Liver (tissue), 9 donors: Measurements from ENCODE around the gene PFN1. TPM values are rescaled to one million over a fixed set of nuclear protein-coding genes. Genes with fewer than 3 reads are reported as not detected.

Source experiments
- DNase-seq: peaks from one replicate; pipeline ENCODE4 v3.0.0-alpha.2; 2017; ENCODE audit warnings: low spot score
- H3K27ac ChIP-seq, 2 donors: one replicate each; pipeline ENCODE4 v1.7.0; 2013; ENCODE audit warnings: inconsistent platforms in 2 of 2, low read length in 2 of 2, control low read depth in 1 of 2, low read depth in 1 of 2, mild to moderate bottlenecking in 1 of 2
- H3K27me3 ChIP-seq, 4 donors: one replicate each; pipeline versions ENCODE4 v1.6.1 to v1.7.0; 2013; ENCODE audit warnings: low read length in 3 of 4, inconsistent platforms in 1 of 4, mild to moderate bottlenecking in 1 of 4, moderate library complexity in 1 of 4; ENCODE audit not compliant: control insufficient read depth in 4 of 4, insufficient read depth in 4 of 4
- H3K36me3 ChIP-seq, 4 donors: one replicate each; pipeline versions ENCODE4 v1.6.1 to v1.7.0; 2013; ENCODE audit warnings: low read length in 3 of 4, mild to moderate bottlenecking in 3 of 4, low read depth in 1 of 4, moderate library complexity in 1 of 4; ENCODE audit not compliant: control insufficient read depth in 4 of 4, insufficient read depth in 3 of 4
- H3K4me1 ChIP-seq, 4 donors: one replicate each; pipeline versions ENCODE4 v1.6.1 to v1.7.0; 2013; ENCODE audit warnings: low read length in 3 of 4, mild to moderate bottlenecking in 3 of 4, moderate library complexity in 1 of 4; ENCODE audit not compliant: control insufficient read depth in 4 of 4, insufficient read depth in 4 of 4
- H3K4me3 ChIP-seq, 3 donors: one replicate each; pipeline versions ENCODE4 v1.6.1 to v1.7.0; 2013; ENCODE audit warnings: low read length in 3 of 3, control low read depth in 1 of 3, low read depth in 1 of 3, mild to moderate bottlenecking in 1 of 3
- H3K9ac ChIP-seq, 2 donors: one replicate each; pipeline ENCODE4 v1.7.0; 2013; ENCODE audit warnings: low read length in 2 of 2, mild to moderate bottlenecking in 2 of 2, moderate library complexity in 2 of 2, control low read depth in 1 of 2, low read depth in 1 of 2
- H3K9me3 ChIP-seq, 4 donors: one replicate each; pipeline versions ENCODE4 v1.6.1 to v1.7.0; 2013; ENCODE audit warnings: low read length in 3 of 4; ENCODE audit not compliant: control insufficient read depth in 4 of 4
- EGR1 ChIP-seq, 2 donors: IDR thresholded peaks; 2 replicates each; pipeline ENCODE4 v1.6.1; 2016 to 2018; ENCODE audit warnings: antibody characterized with exemption in 2 of 2, low read depth in 2 of 2
- FOXA1 ChIP-seq: IDR thresholded peaks from 2 replicates; pipeline ENCODE4 v1.6.1; 2016; ENCODE audit warnings: antibody characterized with exemption
- FOXA2 ChIP-seq: IDR thresholded peaks from 2 replicates; pipeline ENCODE4 v1.6.1; 2016; ENCODE audit warnings: antibody characterized with exemption
- GABPA ChIP-seq, 2 donors: IDR thresholded peaks in 1 of 2; conservative IDR thresholded peaks in 1 of 2; 2 replicates each; pipeline ENCODE4 v1.6.1; 2016; ENCODE audit warnings: antibody characterized with exemption in 2 of 2, mild to moderate bottlenecking in 1 of 2, moderate library complexity in 1 of 2
- HNF4A ChIP-seq, 2 donors: conservative IDR thresholded peaks; 2 replicates each; pipeline ENCODE4 v1.6.1; 2016; ENCODE audit warnings: antibody characterized with exemption in 2 of 2, mild to moderate bottlenecking in 2 of 2
- HNF4G ChIP-seq: IDR thresholded peaks from 2 replicates; pipeline ENCODE4 v1.6.1; 2016; ENCODE audit warnings: antibody characterized with exemption
- JUND ChIP-seq, 2 donors: IDR thresholded peaks; 2 replicates each; pipeline ENCODE4 v1.6.1; 2016; ENCODE audit warnings: antibody characterized with exemption in 2 of 2
- NR2F2 ChIP-seq: IDR thresholded peaks from 2 replicates; pipeline ENCODE4 v1.6.1; 2016; ENCODE audit warnings: antibody characterized with exemption
- RAD21 ChIP-seq, 2 donors: IDR thresholded peaks; 2 replicates each; pipeline ENCODE4 v1.6.1; 2016; ENCODE audit warnings: antibody characterized with exemption in 2 of 2, mild to moderate bottlenecking in 2 of 2
- RXRA ChIP-seq, 2 donors: IDR thresholded peaks; 2 replicates each; pipeline ENCODE4 v1.6.1; 2017 to 2018; ENCODE audit warnings: antibody characterized with exemption in 2 of 2, mild to moderate bottlenecking in 1 of 2
- SP1 ChIP-seq: IDR thresholded peaks from 2 replicates; pipeline ENCODE4 v1.6.1; 2018; ENCODE audit warnings: antibody characterized with exemption, mild to moderate bottlenecking
- TAF1 ChIP-seq: conservative IDR thresholded peaks from 2 replicates; pipeline ENCODE4 v1.6.1; 2016; ENCODE audit warnings: antibody characterized with exemption, mild to moderate bottlenecking
- YY1 ChIP-seq: IDR thresholded peaks from 2 replicates; pipeline ENCODE4 v1.6.1; 2016; ENCODE audit warnings: antibody characterized with exemption, mild to moderate bottlenecking
- WGBS: extraction: QIAGEN DNeasy Blood & Tissue Kit; methylation state at CpG from one replicate; pipeline ENCODE4 v1.1.7; 2013; 5-methylcytosine and 5-hydroxymethylcytosine counted together
- polyA plus RNA-seq, 2 donors: library from polyadenylated mRNA; stranded (reverse) in 1 of 2; unstranded in 1 of 2; fragments of 200-250 nt in 1 of 2; fragments of >200 nt in 1 of 2; fragmentation: Nextera tagmentation in 1 of 2; extraction: Ambion mirVana in 1 of 2; gene quantifications; one replicate each; pipeline versions ENCODE4 v1.2.1 to v1.2.3, GENCODE V29; 2013 to 2015
- total RNA-seq, 2 donors: library from RNA; depleted of rRNA; stranded (reverse); fragments of >200 nt; gene quantifications; one replicate each; pipeline ENCODE4 v1.2.3, GENCODE V29; 2014
- TF ChIP-seq, protein P1 (sequence below): IDR thresholded peaks from 2 replicates; pipeline ENCODE4 v1.6.1; 2016; ENCODE audit warnings: antibody characterized with exemption
- TF ChIP-seq, protein P2 (sequence below): IDR thresholded peaks from 2 replicates; pipeline ENCODE4 v1.6.1; 2016; ENCODE audit warnings: antibody characterized with exemption, mild to moderate bottlenecking
- TF ChIP-seq, protein P3 (sequence below): IDR thresholded peaks from 2 replicates; pipeline ENCODE4 v1.6.1; 2016; ENCODE audit warnings: antibody characterized with exemption
- TF ChIP-seq, protein P4 (sequence below): IDR thresholded peaks from 2 replicates; pipeline ENCODE4 v1.6.1; 2016; ENCODE audit warnings: antibody characterized with exemption
- TF ChIP-seq, protein P5 (sequence below): fragments of 150-350 bp; IDR thresholded peaks from 2 replicates; pipeline ENCODE4 v1.5.1; 2017; ENCODE audit warnings: improper control_type of control experiment, low read depth, low read length; ENCODE audit not compliant: missing input control
- donor health status: healthy.
- donor health status: healthy.
- donor health status: healthy.
- donor health status: healthy.
- donor health status: healthy.

The PFN1 gene
- total and polyA plus RNA-seq, 4 donors = 150 to 672 (median 580) TPM

DNA sequence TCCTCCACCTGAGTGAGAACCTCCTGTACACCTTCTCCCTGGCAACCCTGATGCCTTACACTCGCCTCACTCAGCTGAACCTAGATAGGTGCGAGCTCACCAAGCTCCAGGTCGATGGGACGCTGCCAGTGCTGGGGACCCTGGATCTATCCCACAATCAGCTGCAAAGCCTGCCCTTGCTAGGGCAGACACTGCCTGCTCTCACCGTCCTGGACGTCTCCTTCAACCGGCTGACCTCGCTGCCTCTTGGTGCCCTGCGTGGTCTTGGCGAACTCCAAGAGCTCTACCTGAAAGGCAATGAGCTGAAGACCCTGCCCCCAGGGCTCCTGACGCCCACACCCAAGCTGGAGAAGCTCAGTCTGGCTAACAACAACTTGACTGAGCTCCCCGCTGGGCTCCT is 15.6 kb downstream of the PFN1 start:
- Histone ChIP-seq H3K27ac (no peak overlapping the region), H3K4me1 (peaks cover 0 to 11% (median 6%) of the 10 kb centered on the region in 4 donors), H3K36me3 (peaks cover 1 to 14% (median 6%) of the 10 kb centered on the region in 4 donors), H3K4me3 (no peak overlapping the region), H3K9ac (no peak overlapping the region), H3K27me3 (no peaks in the 10 kb centered on the region), H3K9me3 (no peaks in the 10 kb centered on the region)
- 94% methylated on average over 12 of the region's 12 CpGs for WGBS
- no peak for DNase-seq
- TF ChIP-seq GABPA (IDR thresholded peaks at IDR 0.05 in 1 of 2, conservative IDR thresholded peaks at IDR 0.05 in 1 of 2) (no peak), RAD21 (IDR thresholded peaks at IDR 0.05) (no peak), FOXA2 (no peak), TAF1 (no peak), JUND (IDR thresholded peaks at IDR 0.05) (no peak), SP1 (no peak), NR2F2 (no peak), RXRA (IDR thresholded peaks at IDR 0.05) (no peak), HNF4G (no peak)
- TF ChIP-seq, protein P1, sequence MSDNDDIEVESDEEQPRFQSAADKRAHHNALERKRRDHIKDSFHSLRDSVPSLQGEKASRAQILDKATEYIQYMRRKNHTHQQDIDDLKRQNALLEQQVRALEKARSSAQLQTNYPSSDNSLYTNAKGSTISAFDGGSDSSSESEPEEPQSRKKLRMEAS = no peak
- TF ChIP-seq, protein P2, sequence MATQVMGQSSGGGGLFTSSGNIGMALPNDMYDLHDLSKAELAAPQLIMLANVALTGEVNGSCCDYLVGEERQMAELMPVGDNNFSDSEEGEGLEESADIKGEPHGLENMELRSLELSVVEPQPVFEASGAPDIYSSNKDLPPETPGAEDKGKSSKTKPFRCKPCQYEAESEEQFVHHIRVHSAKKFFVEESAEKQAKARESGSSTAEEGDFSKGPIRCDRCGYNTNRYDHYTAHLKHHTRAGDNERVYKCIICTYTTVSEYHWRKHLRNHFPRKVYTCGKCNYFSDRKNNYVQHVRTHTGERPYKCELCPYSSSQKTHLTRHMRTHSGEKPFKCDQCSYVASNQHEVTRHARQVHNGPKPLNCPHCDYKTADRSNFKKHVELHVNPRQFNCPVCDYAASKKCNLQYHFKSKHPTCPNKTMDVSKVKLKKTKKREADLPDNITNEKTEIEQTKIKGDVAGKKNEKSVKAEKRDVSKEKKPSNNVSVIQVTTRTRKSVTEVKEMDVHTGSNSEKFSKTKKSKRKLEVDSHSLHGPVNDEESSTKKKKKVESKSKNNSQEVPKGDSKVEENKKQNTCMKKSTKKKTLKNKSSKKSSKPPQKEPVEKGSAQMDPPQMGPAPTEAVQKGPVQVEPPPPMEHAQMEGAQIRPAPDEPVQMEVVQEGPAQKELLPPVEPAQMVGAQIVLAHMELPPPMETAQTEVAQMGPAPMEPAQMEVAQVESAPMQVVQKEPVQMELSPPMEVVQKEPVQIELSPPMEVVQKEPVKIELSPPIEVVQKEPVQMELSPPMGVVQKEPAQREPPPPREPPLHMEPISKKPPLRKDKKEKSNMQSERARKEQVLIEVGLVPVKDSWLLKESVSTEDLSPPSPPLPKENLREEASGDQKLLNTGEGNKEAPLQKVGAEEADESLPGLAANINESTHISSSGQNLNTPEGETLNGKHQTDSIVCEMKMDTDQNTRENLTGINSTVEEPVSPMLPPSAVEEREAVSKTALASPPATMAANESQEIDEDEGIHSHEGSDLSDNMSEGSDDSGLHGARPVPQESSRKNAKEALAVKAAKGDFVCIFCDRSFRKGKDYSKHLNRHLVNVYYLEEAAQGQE = no peak

DNA sequence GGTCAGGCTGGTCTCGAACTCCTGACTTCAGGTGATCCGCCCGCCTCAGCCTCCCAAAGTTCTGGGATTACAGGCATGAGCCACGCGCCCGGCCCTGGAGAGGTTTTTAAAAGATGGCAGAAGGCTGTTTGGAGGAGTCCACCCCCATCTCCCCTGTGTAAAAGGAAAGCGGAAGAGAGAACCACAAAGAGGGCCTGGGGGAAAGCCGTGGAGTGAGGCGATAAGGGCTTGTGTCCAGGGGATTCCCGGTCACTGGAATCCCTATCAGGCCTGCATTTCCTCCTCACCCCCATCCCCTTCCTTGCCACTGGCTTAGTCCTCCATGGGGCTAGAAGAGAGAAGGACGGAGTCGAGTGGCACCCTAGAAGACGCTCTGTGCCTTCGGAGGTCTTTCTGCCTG is 16.4 kb downstream of the PFN1 start, which contains the start of gene GP1BA:
GP1BA (plus strand) TSS at position 315 of the 400 bp plus-strand sequence. CDS start 328 bp downstream, outside the sequence.
- TF ChIP-seq SP1 (no peak), TAF1 (no peak), FOXA2 (no peak), JUND (IDR thresholded peaks at IDR 0.05) (no peak), YY1 (no peak), RAD21 (IDR thresholded peaks at IDR 0.05) (no peak), HNF4G (no peak), NR2F2 (no peak), GABPA (IDR thresholded peaks at IDR 0.05 in 1 of 2, conservative IDR thresholded peaks at IDR 0.05 in 1 of 2) (no peak), FOXA1 (no peak), EGR1 (IDR thresholded peaks at IDR 0.05; ENCODE audit: low read depth in 2 of 2) (no peak), HNF4A (conservative IDR thresholded peaks at IDR 0.05) (no peak), RXRA (IDR thresholded peaks at IDR 0.05) (no peak)
- TF ChIP-seq, protein P3, sequence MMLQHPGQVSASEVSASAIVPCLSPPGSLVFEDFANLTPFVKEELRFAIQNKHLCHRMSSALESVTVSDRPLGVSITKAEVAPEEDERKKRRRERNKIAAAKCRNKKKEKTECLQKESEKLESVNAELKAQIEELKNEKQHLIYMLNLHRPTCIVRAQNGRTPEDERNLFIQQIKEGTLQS = no peak
- TF ChIP-seq, protein P2 = no peak
- TF ChIP-seq, protein P4, sequence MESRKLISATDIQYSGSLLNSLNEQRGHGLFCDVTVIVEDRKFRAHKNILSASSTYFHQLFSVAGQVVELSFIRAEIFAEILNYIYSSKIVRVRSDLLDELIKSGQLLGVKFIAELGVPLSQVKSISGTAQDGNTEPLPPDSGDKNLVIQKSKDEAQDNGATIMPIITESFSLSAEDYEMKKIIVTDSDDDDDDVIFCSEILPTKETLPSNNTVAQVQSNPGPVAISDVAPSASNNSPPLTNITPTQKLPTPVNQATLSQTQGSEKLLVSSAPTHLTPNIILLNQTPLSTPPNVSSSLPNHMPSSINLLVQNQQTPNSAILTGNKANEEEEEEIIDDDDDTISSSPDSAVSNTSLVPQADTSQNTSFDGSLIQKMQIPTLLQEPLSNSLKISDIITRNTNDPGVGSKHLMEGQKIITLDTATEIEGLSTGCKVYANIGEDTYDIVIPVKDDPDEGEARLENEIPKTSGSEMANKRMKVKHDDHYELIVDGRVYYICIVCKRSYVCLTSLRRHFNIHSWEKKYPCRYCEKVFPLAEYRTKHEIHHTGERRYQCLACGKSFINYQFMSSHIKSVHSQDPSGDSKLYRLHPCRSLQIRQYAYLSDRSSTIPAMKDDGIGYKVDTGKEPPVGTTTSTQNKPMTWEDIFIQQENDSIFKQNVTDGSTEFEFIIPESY = no peak
- TF ChIP-seq, protein P5, sequence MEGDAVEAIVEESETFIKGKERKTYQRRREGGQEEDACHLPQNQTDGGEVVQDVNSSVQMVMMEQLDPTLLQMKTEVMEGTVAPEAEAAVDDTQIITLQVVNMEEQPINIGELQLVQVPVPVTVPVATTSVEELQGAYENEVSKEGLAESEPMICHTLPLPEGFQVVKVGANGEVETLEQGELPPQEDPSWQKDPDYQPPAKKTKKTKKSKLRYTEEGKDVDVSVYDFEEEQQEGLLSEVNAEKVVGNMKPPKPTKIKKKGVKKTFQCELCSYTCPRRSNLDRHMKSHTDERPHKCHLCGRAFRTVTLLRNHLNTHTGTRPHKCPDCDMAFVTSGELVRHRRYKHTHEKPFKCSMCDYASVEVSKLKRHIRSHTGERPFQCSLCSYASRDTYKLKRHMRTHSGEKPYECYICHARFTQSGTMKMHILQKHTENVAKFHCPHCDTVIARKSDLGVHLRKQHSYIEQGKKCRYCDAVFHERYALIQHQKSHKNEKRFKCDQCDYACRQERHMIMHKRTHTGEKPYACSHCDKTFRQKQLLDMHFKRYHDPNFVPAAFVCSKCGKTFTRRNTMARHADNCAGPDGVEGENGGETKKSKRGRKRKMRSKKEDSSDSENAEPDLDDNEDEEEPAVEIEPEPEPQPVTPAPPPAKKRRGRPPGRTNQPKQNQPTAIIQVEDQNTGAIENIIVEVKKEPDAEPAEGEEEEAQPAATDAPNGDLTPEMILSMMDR = no peak
- TF ChIP-seq, protein P1 = no peak
- Histone ChIP-seq H3K4me1 (peaks cover 0 to 11% (median 6%) of the 10 kb centered on the region in 4 donors), H3K9me3 (no peaks in the 10 kb centered on the region), H3K27ac (no peak within 1 kb of the TSS), H3K36me3 (peaks cover 0 to 9% (median 4%) of the 10 kb centered on the region in 4 donors), H3K9ac (no peak within 1 kb of the TSS), H3K4me3 (no peak within 1 kb of the TSS), H3K27me3 (no peaks in the 10 kb centered on the region)
- DNase-seq = no peak
- WGBS = 74% methylated on average over 14 of the region's 14 CpGs
